Measurements from ENCODE around the gene RDX. TPM values are rescaled to one million over a fixed set of nuclear protein-coding genes. Genes with fewer than 3 reads are reported as not detected.
A peak's percentile ranks its signal among the peaks of the same experiment; 100 is the strongest.

The RDX gene
- total and polyA plus RNA-seq, 2 donors from 2014 or later: 28.0 to 97.3 TPM

- H3K9me3 ChIP-seq (ENCODE audit: control insufficient read depth in 2 of 3, insufficient read depth in 1 of 3, low read length in 3 of 3): no peaks in the 10 kb centered on the region
- intact Hi-C loops (cut with DNase I): no loop called here
- no peak overlapping the region for H3K9ac ChIP-seq (ENCODE audit: low read length in 3 of 3)
- DNase-seq: no peak
- H3K4me1 ChIP-seq (ENCODE audit: control insufficient read depth in 2 of 3, insufficient read depth in 2 of 3, low read depth in 1 of 3, low read length in 3 of 3): no peaks in the 10 kb centered on the region
- H3K27ac ChIP-seq (ENCODE audit: low read depth in 2 of 2, low read length in 2 of 2): no peak overlapping the region
- no peak overlapping the region for H3K4me3 ChIP-seq (ENCODE audit: low read length in 3 of 3)
- H3K36me3 ChIP-seq (ENCODE audit: control insufficient read depth in 2 of 3, insufficient read depth in 3 of 3, low read length in 3 of 3): peaks cover 3 to 10% (median 4%) of the 10 kb centered on the region in 3 donors
- no peaks in the 10 kb centered on the region for H3K27me3 ChIP-seq (ENCODE audit: control insufficient read depth, insufficient read depth, low read length)
- FAIRE-seq: no peak
- no peak for TF ChIP-seq CTCF (IDR thresholded peaks at IDR 0.05; ENCODE audit: borderline replicate concordance, extremely low read depth, insufficient read depth)
These were observed 53.7 kb downstream of the RDX start for GRCh38 chr11:110242746-110243145.

GRCh38 chr11:110242188-110242587 is 54.2 kb downstream of the RDX start:
- FAIRE-seq (peak; percentile 74), DNase-seq (no peak)

GRCh38 chr11:110235966-110236365 is 60.4 kb downstream of the RDX start:
- no peaks in the 10 kb centered on the region for H3K27me3 ChIP-seq (ENCODE audit: control insufficient read depth, insufficient read depth, low read length)
- no peaks in the 10 kb centered on the region for H3K9me3 ChIP-seq (ENCODE audit: control insufficient read depth in 2 of 3, insufficient read depth in 1 of 3, low read length in 3 of 3)
- H3K27ac ChIP-seq (ENCODE audit: low read depth in 2 of 2, low read length in 2 of 2): no peak overlapping the region
- H3K9ac ChIP-seq (ENCODE audit: low read length in 3 of 3): no peak overlapping the region
- H3K36me3 ChIP-seq (ENCODE audit: control insufficient read depth in 2 of 3, insufficient read depth in 3 of 3, low read length in 3 of 3): peaks cover 5 to 52% (median 7%) of the 10 kb centered on the region in 3 donors
- H3K4me1 ChIP-seq (ENCODE audit: control insufficient read depth in 2 of 3, insufficient read depth in 2 of 3, low read depth in 1 of 3, low read length in 3 of 3): no peaks in the 10 kb centered on the region
- no peak for DNase-seq
- TF ChIP-seq CTCF (IDR thresholded peaks at IDR 0.05; ENCODE audit: borderline replicate concordance, extremely low read depth, insufficient read depth): no peak
- no peak overlapping the region for H3K4me3 ChIP-seq (ENCODE audit: low read length in 3 of 3)
- FAIRE-seq: peak; percentile 68
- intact Hi-C loops (cut with DNase I): no loop called here

More at GRCh38 chr11:110242188-110242587, 54.2 kb downstream of the RDX start:
- Histone ChIP-seq H3K4me3 (ENCODE audit: low read length in 3 of 3) (no peak overlapping the region), H3K9me3 (ENCODE audit: control insufficient read depth in 2 of 3, insufficient read depth in 1 of 3, low read length in 3 of 3) (no peaks in the 10 kb centered on the region), H3K4me1 (ENCODE audit: control insufficient read depth in 2 of 3, insufficient read depth in 2 of 3, low read depth in 1 of 3, low read length in 3 of 3) (no peaks in the 10 kb centered on the region), H3K36me3 (ENCODE audit: control insufficient read depth in 2 of 3, insufficient read depth in 3 of 3, low read length in 3 of 3) (peaks cover 3 to 15% (median 4%) of the 10 kb centered on the region in 3 donors), H3K9ac (ENCODE audit: low read length in 3 of 3) (no peak overlapping the region), H3K27ac (ENCODE audit: low read depth in 2 of 2, low read length in 2 of 2) (no peak overlapping the region), H3K27me3 (ENCODE audit: control insufficient read depth, insufficient read depth, low read length) (no peaks in the 10 kb centered on the region)
- intact Hi-C loops (cut with DNase I): no loop called here
- no peak for TF ChIP-seq CTCF (IDR thresholded peaks at IDR 0.05; ENCODE audit: borderline replicate concordance, extremely low read depth, insufficient read depth)

GRCh38 chr11:110230377-110230776 is 66.0 kb downstream of the RDX start:
- no peak overlapping the region for H3K9ac ChIP-seq (ENCODE audit: low read length in 3 of 3)
- no peaks in the 10 kb centered on the region for H3K27me3 ChIP-seq (ENCODE audit: control insufficient read depth, insufficient read depth, low read length)
- no peak for TF ChIP-seq CTCF (IDR thresholded peaks at IDR 0.05; ENCODE audit: borderline replicate concordance, extremely low read depth, insufficient read depth)
- FAIRE-seq (no peak), DNase-seq (no peak)
- H3K9me3 ChIP-seq (ENCODE audit: control insufficient read depth in 2 of 3, insufficient read depth in 1 of 3, low read length in 3 of 3): no peaks in the 10 kb centered on the region
- H3K27ac ChIP-seq (ENCODE audit: low read depth in 2 of 2, low read length in 2 of 2): no peak overlapping the region
- intact Hi-C loops (cut with DNase I): no loop called here
- no peak overlapping the region for H3K4me3 ChIP-seq (ENCODE audit: low read length in 3 of 3)
- H3K4me1 ChIP-seq (ENCODE audit: control insufficient read depth in 2 of 3, insufficient read depth in 2 of 3, low read depth in 1 of 3, low read length in 3 of 3): no peaks in the 10 kb centered on the region
- H3K36me3 ChIP-seq (ENCODE audit: control insufficient read depth in 2 of 3, insufficient read depth in 3 of 3, low read length in 3 of 3): peaks cover 4 to 38% (median 9%) of the 10 kb centered on the region in 3 donors

Data from kidney (tissue), 14 donors.